NCI-H1105 (cell line): Measurements from ENCODE around the gene LST1.
"Not testable (repeated sequence)": the region's sequence is repeated elsewhere in the genome, so short reads cannot be mapped to it uniquely, and the experiment has no call there.

Experiments
- DNase-seq: peaks from one replicate; lab custom pipeline; 2025; lab: John Stamatoyannopoulos, UW

Gene LST1

GRCh38 chr6:31586008-31586407, at the start of gene LST1:
LST1 (plus strand) TSS chr6:31586277; CDS start chr6:31587300, 1,023 bp downstream.
- no peak for DNase-seq

- no peak for DNase-seq
These were observed 47.2 kb upstream of the LST1 start for GRCh38 chr6:31538805-31539400.

GRCh38 chr6:31540640-31541039, 45.4 kb upstream of the LST1 start:
- DNase-seq = no peak

GRCh38 chr6:31541059-31541657, 44.9 kb upstream of the LST1 start:
- peak; percentile 50 for DNase-seq

GRCh38 chr6:31541658-31542521, 44.2 kb upstream of the LST1 start, which contains the start of gene DDX39B:
DDX39B (minus strand) TSS chr6:31542003; CDS start chr6:31540532, 1,471 bp downstream.
- peak; percentile 97 for DNase-seq

GRCh38 chr6:31543639-31544038, 42.4 kb upstream of the LST1 start:
- DNase-seq = no peak

- DNase-seq = no peak
These were observed 41.4 kb upstream of the LST1 start for GRCh38 chr6:31544676-31545075.

- no peak for DNase-seq
These were observed 40.8 kb upstream of the LST1 start for GRCh38 chr6:31545291-31545690.

GRCh38 chr6:31546339-31546957, 39.6 kb upstream of the LST1 start, which contains the start of gene ATP6V1G2:
ATP6V1G2 (minus strand) TSS chr6:31546608; CDS start chr6:31546559, 49 bp downstream.
- DNase-seq = peak; percentile 95

- DNase-seq = peak; percentile 97
These were observed 38.9 kb upstream of the LST1 start, which contains the start of gene NFKBIL1 for GRCh38 chr6:31546958-31547726. NFKBIL1 (plus strand) TSS chr6:31547608; CDS start chr6:31547695, 87 bp downstream.

GRCh38 chr6:31547727-31548543, 38.1 kb upstream of the LST1 start:
- no peak for DNase-seq

- DNase-seq = no peak
These were observed 37.6 kb upstream of the LST1 start for GRCh38 chr6:31548544-31548873.

- DNase-seq = not testable (repeated sequence)
These were observed 34.7 kb upstream of the LST1 start for GRCh38 chr6:31551371-31551770.

GRCh38 chr6:31556307-31556706, 29.8 kb upstream of the LST1 start:
- no peak for DNase-seq

- DNase-seq = no peak
These were observed 28.4 kb upstream of the LST1 start for GRCh38 chr6:31557443-31558317.

- DNase-seq = no peak
These were observed 27.8 kb upstream of the LST1 start for GRCh38 chr6:31558318-31558625.

- DNase-seq = no peak
These were observed 27.2 kb upstream of the LST1 start for GRCh38 chr6:31558631-31559500.

GRCh38 chr6:31559606-31559957, 26.5 kb upstream of the LST1 start:
- DNase-seq = no peak
